Astrocyte of the spinal cord (primary cell): ENCODE data around the gene DPH2.

Experiments used
- DNase-seq: peaks from one replicate; pipeline ENCODE4 v3.0.0; 2011; ENCODE audit warnings: low read depth, low spot score
- H3K4me3 ChIP-seq: 2 replicates; pipeline ENCODE4 v1.5.1; 2011; ENCODE audit warnings: low read depth, mild to moderate bottlenecking, low read length, moderate library complexity
- in situ Hi-C: cut with HindIII; loops from 2 replicates; pipeline ENCODE4 v1.10.0; 2017; ENCODE audit warnings: low sequenced_read_pairs
- TF ChIP-seq, protein P1 (sequence below): IDR thresholded peaks from 2 replicates; pipeline ENCODE4 v1.5.1; 2012; ENCODE audit warnings: low read depth, mild to moderate bottlenecking, low read length, inconsistent platforms

DPH2 gene

DNA sequence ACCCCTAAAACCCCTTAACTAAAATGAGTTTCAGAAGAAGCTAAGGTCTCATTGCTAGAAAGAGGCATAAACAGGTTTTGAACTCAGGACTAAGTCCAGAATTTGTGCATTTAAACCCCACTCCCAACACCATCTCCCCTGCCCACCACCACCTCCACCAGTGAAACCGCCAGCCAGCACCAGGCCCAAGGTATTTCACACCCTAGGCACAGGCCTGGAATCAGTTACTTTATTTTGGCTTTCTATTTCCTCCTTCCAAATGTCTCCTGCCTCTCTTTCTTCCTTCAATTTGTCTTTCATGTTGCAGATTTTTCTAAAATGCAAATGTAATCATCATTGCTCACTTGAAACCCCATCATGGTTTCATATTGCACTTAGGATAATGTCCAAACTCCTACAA is 24.9 kb upstream of the DPH2 start:
- DNase-seq: no peak
- in situ Hi-C loops: no loop called here
- no peak overlapping the region for H3K4me3 ChIP-seq
- TF ChIP-seq, protein P1, sequence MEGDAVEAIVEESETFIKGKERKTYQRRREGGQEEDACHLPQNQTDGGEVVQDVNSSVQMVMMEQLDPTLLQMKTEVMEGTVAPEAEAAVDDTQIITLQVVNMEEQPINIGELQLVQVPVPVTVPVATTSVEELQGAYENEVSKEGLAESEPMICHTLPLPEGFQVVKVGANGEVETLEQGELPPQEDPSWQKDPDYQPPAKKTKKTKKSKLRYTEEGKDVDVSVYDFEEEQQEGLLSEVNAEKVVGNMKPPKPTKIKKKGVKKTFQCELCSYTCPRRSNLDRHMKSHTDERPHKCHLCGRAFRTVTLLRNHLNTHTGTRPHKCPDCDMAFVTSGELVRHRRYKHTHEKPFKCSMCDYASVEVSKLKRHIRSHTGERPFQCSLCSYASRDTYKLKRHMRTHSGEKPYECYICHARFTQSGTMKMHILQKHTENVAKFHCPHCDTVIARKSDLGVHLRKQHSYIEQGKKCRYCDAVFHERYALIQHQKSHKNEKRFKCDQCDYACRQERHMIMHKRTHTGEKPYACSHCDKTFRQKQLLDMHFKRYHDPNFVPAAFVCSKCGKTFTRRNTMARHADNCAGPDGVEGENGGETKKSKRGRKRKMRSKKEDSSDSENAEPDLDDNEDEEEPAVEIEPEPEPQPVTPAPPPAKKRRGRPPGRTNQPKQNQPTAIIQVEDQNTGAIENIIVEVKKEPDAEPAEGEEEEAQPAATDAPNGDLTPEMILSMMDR: no peak

DNA sequence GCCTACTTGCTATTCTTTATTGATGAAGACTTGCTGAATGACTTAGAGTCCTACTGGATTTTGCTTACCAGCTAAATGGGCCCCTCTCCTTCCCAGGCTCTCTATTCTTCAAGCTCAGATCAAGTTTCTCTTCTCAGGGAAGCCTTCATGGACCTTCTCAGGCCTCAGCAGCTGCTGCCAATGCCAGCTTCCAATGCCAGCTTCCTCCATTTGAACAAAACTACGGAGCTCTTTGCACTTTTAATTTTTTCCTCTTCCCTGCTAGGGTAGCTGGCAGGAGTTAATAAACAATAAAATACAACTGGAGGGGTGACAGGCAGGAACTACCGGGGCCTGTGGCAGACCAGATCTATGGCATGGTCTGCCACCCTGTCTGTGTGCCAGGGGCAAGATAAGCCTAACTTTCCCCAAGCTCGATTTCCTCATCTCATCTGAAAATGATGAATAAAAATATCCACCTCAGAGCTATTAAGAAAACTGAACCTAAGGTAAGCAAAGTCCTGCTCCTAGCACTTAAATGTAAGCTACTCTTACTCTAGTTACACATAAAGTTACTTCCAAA is 24.1 kb upstream of the DPH2 start:
- TF ChIP-seq, protein P1: no peak
- DNase-seq: no peak
- peak overlapping the region; percentile 71 for H3K4me3 ChIP-seq
- in situ Hi-C loops: no loop called here

DNA sequence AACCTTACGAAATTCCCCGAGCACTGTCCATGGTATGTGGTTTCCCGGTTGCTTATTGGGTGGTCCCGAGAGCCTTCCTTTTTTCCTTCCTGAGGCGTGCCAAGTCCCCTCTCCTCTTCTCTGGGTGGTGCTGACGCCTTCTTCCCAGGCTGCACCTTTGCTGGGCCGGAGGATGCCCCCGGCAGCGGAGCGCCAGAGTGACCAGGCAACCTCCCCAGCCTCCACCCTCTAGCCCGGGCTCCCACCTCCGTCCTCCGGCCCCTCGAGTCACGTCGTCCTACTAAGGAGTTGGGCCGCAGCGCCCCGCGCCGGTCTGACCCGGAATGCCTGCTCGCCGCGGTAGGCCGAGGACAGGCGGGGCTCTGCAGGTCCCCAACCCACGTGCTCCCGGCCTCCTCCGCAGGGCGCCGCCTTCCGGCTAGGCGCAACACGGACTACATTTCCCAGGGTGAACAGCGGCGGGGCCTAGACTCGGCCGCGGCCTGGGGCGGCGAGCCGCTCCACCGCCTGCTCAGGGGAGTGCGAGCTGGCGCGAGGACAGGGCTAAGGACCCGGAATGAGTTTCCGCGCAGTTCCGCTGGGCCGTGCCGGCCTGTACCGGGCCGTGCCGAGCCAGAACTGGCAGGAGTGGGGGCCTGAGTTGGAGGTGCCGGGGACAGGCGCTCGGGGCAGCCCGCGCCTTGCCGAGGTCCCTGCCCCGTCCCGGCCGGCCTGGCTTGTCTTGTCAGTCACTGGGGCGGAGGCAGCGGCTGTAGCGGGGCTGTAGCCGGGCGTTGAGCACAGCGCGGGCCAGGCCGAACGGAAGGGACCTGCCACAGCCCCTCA is 23.4 kb upstream of the DPH2 start, which contains the start of gene IPO13:
IPO13 (plus strand) TSS at position 715 of the 825 bp plus-strand sequence. CDS start 651 bp downstream, outside the sequence.
- DNase-seq: peak; percentile 96
- in situ Hi-C loops: no loop called here
- TF ChIP-seq, protein P1: peak; percentile 59
- peak within 1 kb of the TSS; percentile 71 for H3K4me3 ChIP-seq

DNA sequence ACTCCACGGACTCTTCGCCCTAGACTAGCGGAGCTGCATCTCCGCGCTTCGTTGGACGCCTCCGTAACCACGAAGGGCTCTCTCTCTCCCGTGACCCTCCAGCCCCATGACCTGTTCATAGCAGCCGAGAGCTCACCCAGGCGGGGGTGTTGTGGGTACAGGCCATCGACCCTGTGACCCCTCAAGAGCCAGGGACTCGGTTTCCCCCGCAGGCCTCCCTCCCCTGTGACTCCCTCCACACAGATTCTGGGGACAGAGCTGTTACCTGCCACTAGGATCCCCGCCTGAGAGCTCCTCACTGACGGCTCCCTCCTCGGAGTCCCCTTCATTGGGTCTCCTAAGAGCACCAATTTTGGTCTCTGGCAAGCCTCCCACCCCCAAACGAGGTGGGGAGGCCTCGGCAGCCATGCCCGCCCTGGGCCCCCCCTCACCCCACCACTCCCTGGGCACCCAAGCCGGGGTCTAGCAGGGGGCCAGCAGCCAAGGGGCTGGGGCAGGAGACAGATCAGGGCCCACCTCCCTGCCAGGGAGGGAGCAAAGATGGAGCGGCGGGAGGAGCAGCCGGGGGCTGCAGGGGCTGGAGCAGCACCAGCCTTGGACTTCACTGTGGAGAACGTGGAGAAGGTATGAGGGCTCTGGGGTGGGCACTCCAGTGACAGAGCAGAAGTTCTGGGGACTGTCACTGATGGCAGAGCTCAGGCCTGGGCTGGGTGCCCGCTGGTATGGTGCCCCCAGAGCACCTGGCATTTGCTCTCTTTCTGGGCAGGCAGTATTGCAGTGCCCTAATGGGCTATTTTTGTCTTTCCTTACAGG is 22.5 kb upstream of the DPH2 start:
- DNase-seq: no peak
- in situ Hi-C loops: no loop called here
- TF ChIP-seq, protein P1: no peak
- H3K4me3 ChIP-seq: peak overlapping the region; percentile 71

DNA sequence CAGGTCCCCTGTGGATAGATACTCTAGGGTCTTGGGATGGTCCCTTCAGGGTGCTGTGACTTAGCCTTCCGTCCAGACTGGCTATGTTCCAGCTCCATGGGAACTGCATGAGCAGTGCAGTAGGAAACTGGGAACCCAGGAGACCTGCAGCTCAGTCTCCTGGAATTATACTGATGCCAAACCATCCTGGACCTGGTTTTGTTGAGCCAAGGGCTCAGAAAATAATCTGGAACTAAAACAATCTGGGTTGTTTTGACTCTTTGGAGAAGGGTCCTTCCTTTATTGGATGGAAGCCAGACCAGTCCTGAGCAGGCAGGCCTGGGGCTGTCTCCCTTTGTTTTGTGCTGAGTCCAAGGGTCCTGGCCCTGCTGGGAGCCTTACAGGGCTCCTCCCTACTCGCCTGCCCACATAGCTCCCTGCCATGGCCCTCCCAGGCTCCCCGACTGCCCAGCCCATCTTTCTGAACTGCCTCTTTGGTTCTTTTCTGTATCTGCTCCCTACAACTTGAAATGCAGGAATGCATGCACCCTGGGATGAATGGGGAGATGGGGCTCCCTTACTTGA is 21.9 kb upstream of the DPH2 start:
- peak overlapping the region; percentile 71 for H3K4me3 ChIP-seq
- DNase-seq: no peak
- TF ChIP-seq, protein P1: no peak
- in situ Hi-C loops: no loop called here

DNA sequence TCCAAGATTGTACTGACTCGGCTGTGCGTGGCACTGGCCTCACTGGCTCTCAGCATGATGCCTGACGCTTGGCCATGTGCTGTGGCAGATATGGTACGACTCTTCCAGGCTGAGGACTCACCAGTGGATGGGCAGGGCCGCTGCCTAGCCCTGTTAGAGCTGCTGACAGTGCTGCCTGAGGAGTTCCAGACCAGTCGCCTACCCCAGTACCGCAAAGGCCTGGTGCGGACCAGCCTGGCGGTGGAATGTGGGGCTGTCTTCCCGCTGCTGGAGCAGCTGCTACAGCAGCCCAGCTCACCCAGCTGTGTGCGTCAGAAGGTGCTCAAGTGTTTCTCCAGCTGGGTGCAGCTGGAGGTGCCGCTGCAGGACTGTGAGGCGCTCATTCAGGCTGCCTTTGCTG is 20.1 kb upstream of the DPH2 start:
- no peak for DNase-seq
- TF ChIP-seq, protein P1: no peak
- H3K4me3 ChIP-seq: no peak overlapping the region
- in situ Hi-C loops: loop anchor here (10.0 kb wide), 1 partner anchor 185 kb away; no protein-coding TSS in a partner anchor
